Liver (tissue), 9 donors: Measurements from ENCODE around the gene PSRC1. TPM values are rescaled to one million over a fixed set of nuclear protein-coding genes. Genes with fewer than 3 reads are reported as not detected.

Experiments used
- DNase-seq: peaks from one replicate; pipeline ENCODE4 v3.0.0-alpha.2; 2017; ENCODE audit warnings: low spot score
- H3K27ac ChIP-seq, 2 donors: one replicate each; pipeline ENCODE4 v1.7.0; 2013; ENCODE audit warnings: inconsistent platforms in 2 of 2, low read length in 2 of 2, control low read depth in 1 of 2, low read depth in 1 of 2, mild to moderate bottlenecking in 1 of 2
- H3K27me3 ChIP-seq, 4 donors: one replicate each; pipeline versions ENCODE4 v1.6.1 to v1.7.0; 2013; ENCODE audit warnings: low read length in 3 of 4, inconsistent platforms in 1 of 4, mild to moderate bottlenecking in 1 of 4, moderate library complexity in 1 of 4; ENCODE audit not compliant: control insufficient read depth in 4 of 4, insufficient read depth in 4 of 4
- H3K36me3 ChIP-seq, 4 donors: one replicate each; pipeline versions ENCODE4 v1.6.1 to v1.7.0; 2013; ENCODE audit warnings: low read length in 3 of 4, mild to moderate bottlenecking in 3 of 4, low read depth in 1 of 4, moderate library complexity in 1 of 4; ENCODE audit not compliant: control insufficient read depth in 4 of 4, insufficient read depth in 3 of 4
- H3K4me1 ChIP-seq, 4 donors: one replicate each; pipeline versions ENCODE4 v1.6.1 to v1.7.0; 2013; ENCODE audit warnings: low read length in 3 of 4, mild to moderate bottlenecking in 3 of 4, moderate library complexity in 1 of 4; ENCODE audit not compliant: control insufficient read depth in 4 of 4, insufficient read depth in 4 of 4
- H3K4me3 ChIP-seq, 3 donors: one replicate each; pipeline versions ENCODE4 v1.6.1 to v1.7.0; 2013; ENCODE audit warnings: low read length in 3 of 3, control low read depth in 1 of 3, low read depth in 1 of 3, mild to moderate bottlenecking in 1 of 3
- H3K9ac ChIP-seq, 2 donors: one replicate each; pipeline ENCODE4 v1.7.0; 2013; ENCODE audit warnings: low read length in 2 of 2, mild to moderate bottlenecking in 2 of 2, moderate library complexity in 2 of 2, control low read depth in 1 of 2, low read depth in 1 of 2
- H3K9me3 ChIP-seq, 4 donors: one replicate each; pipeline versions ENCODE4 v1.6.1 to v1.7.0; 2013; ENCODE audit warnings: low read length in 3 of 4; ENCODE audit not compliant: control insufficient read depth in 4 of 4
- ATF3 ChIP-seq: IDR thresholded peaks from 2 replicates; pipeline ENCODE4 v1.6.1; 2016; ENCODE audit warnings: antibody characterized with exemption
- CTCF ChIP-seq: fragments of 150-350 bp; IDR thresholded peaks from 2 replicates; pipeline ENCODE4 v1.5.1; 2017; ENCODE audit warnings: improper control_type of control experiment, low read depth, low read length; ENCODE audit not compliant: missing input control
- EGR1 ChIP-seq, 2 donors: IDR thresholded peaks; 2 replicates each; pipeline ENCODE4 v1.6.1; 2016 to 2018; ENCODE audit warnings: antibody characterized with exemption in 2 of 2, low read depth in 2 of 2
- FOXA1 ChIP-seq: IDR thresholded peaks from 2 replicates; pipeline ENCODE4 v1.6.1; 2016; ENCODE audit warnings: antibody characterized with exemption
- FOXA2 ChIP-seq: IDR thresholded peaks from 2 replicates; pipeline ENCODE4 v1.6.1; 2016; ENCODE audit warnings: antibody characterized with exemption
- GABPA ChIP-seq, 2 donors: IDR thresholded peaks in 1 of 2; conservative IDR thresholded peaks in 1 of 2; 2 replicates each; pipeline ENCODE4 v1.6.1; 2016; ENCODE audit warnings: antibody characterized with exemption in 2 of 2, mild to moderate bottlenecking in 1 of 2, moderate library complexity in 1 of 2
- HNF4A ChIP-seq, 2 donors: conservative IDR thresholded peaks; 2 replicates each; pipeline ENCODE4 v1.6.1; 2016; ENCODE audit warnings: antibody characterized with exemption in 2 of 2, mild to moderate bottlenecking in 2 of 2
- HNF4G ChIP-seq: IDR thresholded peaks from 2 replicates; pipeline ENCODE4 v1.6.1; 2016; ENCODE audit warnings: antibody characterized with exemption
- JUND ChIP-seq, 2 donors: IDR thresholded peaks; 2 replicates each; pipeline ENCODE4 v1.6.1; 2016; ENCODE audit warnings: antibody characterized with exemption in 2 of 2
- MAX ChIP-seq: IDR thresholded peaks from 2 replicates; pipeline ENCODE4 v1.6.1; 2016; ENCODE audit warnings: antibody characterized with exemption
- NR2F2 ChIP-seq: IDR thresholded peaks from 2 replicates; pipeline ENCODE4 v1.6.1; 2016; ENCODE audit warnings: antibody characterized with exemption
- RAD21 ChIP-seq, 2 donors: IDR thresholded peaks; 2 replicates each; pipeline ENCODE4 v1.6.1; 2016; ENCODE audit warnings: antibody characterized with exemption in 2 of 2, mild to moderate bottlenecking in 2 of 2
- REST ChIP-seq: IDR thresholded peaks from 2 replicates; pipeline ENCODE4 v1.6.1; 2016; ENCODE audit warnings: antibody characterized with exemption, mild to moderate bottlenecking
- RXRA ChIP-seq, 2 donors: IDR thresholded peaks; 2 replicates each; pipeline ENCODE4 v1.6.1; 2017 to 2018; ENCODE audit warnings: antibody characterized with exemption in 2 of 2, mild to moderate bottlenecking in 1 of 2
- SP1 ChIP-seq: IDR thresholded peaks from 2 replicates; pipeline ENCODE4 v1.6.1; 2018; ENCODE audit warnings: antibody characterized with exemption, mild to moderate bottlenecking
- TAF1 ChIP-seq: conservative IDR thresholded peaks from 2 replicates; pipeline ENCODE4 v1.6.1; 2016; ENCODE audit warnings: antibody characterized with exemption, mild to moderate bottlenecking
- YY1 ChIP-seq: IDR thresholded peaks from 2 replicates; pipeline ENCODE4 v1.6.1; 2016; ENCODE audit warnings: antibody characterized with exemption, mild to moderate bottlenecking
- ZBTB33 ChIP-seq: IDR thresholded peaks from 2 replicates; pipeline ENCODE4 v1.6.1; 2016; ENCODE audit warnings: antibody characterized with exemption
- WGBS: extraction: QIAGEN DNeasy Blood & Tissue Kit; methylation state at CpG from one replicate; pipeline ENCODE4 v1.1.7; 2013; 5-methylcytosine and 5-hydroxymethylcytosine counted together
- polyA plus RNA-seq, 2 donors: library from polyadenylated mRNA; stranded (reverse) in 1 of 2; unstranded in 1 of 2; fragments of 200-250 nt in 1 of 2; fragments of >200 nt in 1 of 2; fragmentation: Nextera tagmentation in 1 of 2; extraction: Ambion mirVana in 1 of 2; gene quantifications; one replicate each; pipeline versions ENCODE4 v1.2.1 to v1.2.3, GENCODE V29; 2013 to 2015
- total RNA-seq, 2 donors: library from RNA; depleted of rRNA; stranded (reverse); fragments of >200 nt; gene quantifications; one replicate each; pipeline ENCODE4 v1.2.3, GENCODE V29; 2014
- donor health status: healthy.
- donor health status: healthy.
- donor health status: healthy.
- donor health status: healthy.
- donor health status: healthy.

PSRC1 gene
- total and polyA plus RNA-seq, 4 donors: 0.25 to 2.6 (median 1.1) TPM

- Histone ChIP-seq H3K9ac (no peak overlapping the region), H3K4me1 (no peaks in the 10 kb centered on the region), H3K27me3 (no peaks in the 10 kb centered on the region), H3K4me3 (no peak overlapping the region), H3K27ac (no peak overlapping the region), H3K36me3 (no peaks in the 10 kb centered on the region), H3K9me3 (no peaks in the 10 kb centered on the region)
- 94% methylated on average over 4 of the region's 4 CpGs for WGBS
- TF ChIP-seq ZBTB33 (no peak), GABPA (IDR thresholded peaks at IDR 0.05 in 1 of 2, conservative IDR thresholded peaks at IDR 0.05 in 1 of 2) (no peak), ATF3 (no peak), SP1 (no peak), HNF4G (no peak), RXRA (IDR thresholded peaks at IDR 0.05) (no peak), HNF4A (conservative IDR thresholded peaks at IDR 0.05) (no peak)
- DNase-seq: no peak
Measured at GRCh38 chr1:109265016-109265415, 17.9 kb downstream of the PSRC1 start.

- no peaks in the 10 kb centered on the region for H3K27me3 ChIP-seq
- WGBS: 69% methylated on average over 9 of the region's 9 CpGs
- H3K4me3 ChIP-seq: no peak overlapping the region
- H3K9ac ChIP-seq: no peak overlapping the region
- no peaks in the 10 kb centered on the region for H3K4me1 ChIP-seq
- H3K9me3 ChIP-seq: no peaks in the 10 kb centered on the region
- no peak for DNase-seq
- no peak overlapping the region for H3K27ac ChIP-seq
- no peaks in the 10 kb centered on the region for H3K36me3 ChIP-seq
- no peak for TF ChIP-seq NR2F2
- TF ChIP-seq FOXA1: no peak
- TF ChIP-seq JUND (IDR thresholded peaks at IDR 0.05): no peak
- TF ChIP-seq SP1: no peak
- no peak for TF ChIP-seq CTCF
- no peak for TF ChIP-seq MAX
- no peak for TF ChIP-seq ZBTB33
- TF ChIP-seq GABPA (IDR thresholded peaks at IDR 0.05 in 1 of 2, conservative IDR thresholded peaks at IDR 0.05 in 1 of 2): no peak
- TF ChIP-seq REST: no peak
- TF ChIP-seq EGR1 (IDR thresholded peaks at IDR 0.05; ENCODE audit: low read depth in 2 of 2): no peak
- no peak for TF ChIP-seq HNF4G
- TF ChIP-seq HNF4A (conservative IDR thresholded peaks at IDR 0.05): no peak
- no peak for TF ChIP-seq TAF1
- no peak for TF ChIP-seq RAD21 (IDR thresholded peaks at IDR 0.05)
- TF ChIP-seq FOXA2: no peak
- no peak for TF ChIP-seq ATF3
- no peak for TF ChIP-seq YY1
- TF ChIP-seq RXRA (IDR thresholded peaks at IDR 0.05): no peak
Measured at GRCh38 chr1:109264379-109264755, 18.6 kb downstream of the PSRC1 start.
